Measurements from ENCODE around the gene INHBE. TPM values are rescaled to one million over a fixed set of nuclear protein-coding genes. Genes with fewer than 3 reads are reported as not detected.

The INHBE gene
- total RNA-seq, 1 experiment from 2014 or later = 5.0 TPM

DNA sequence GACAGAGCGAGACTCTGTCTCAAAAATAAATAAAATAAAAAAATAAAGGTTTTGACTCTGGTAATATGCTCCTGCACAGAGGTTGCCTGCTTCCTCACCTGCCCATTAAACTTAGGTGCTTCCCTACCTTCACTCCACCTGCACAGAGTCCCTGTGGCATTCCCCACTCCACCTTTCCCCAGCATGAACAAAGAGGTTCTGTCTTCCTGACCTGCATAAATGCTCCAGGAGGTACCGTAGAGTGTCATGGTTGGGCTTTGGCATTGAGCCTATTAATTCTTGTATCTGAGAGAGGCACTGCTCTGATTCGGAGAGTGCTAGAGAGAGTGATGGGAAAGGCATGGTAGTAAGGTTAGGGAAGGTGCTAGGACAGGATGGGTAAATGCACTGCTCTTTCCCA is 18.3 kb downstream of the INHBE start:
- ATAC-seq = no peak
- no peaks in the 10 kb centered on the region for H3K36me3 Mint-ChIP-seq
- peaks cover 75% of the 10 kb centered on the region for H3K27me3 Mint-ChIP-seq (ENCODE audit: low read depth)
- no peaks in the 10 kb centered on the region for H3K9me3 Mint-ChIP-seq
- peaks cover 30% of the 10 kb centered on the region for H3K4me1 Mint-ChIP-seq
- no peak overlapping the region for H3K4me3 Mint-ChIP-seq
- ChIA-PET POLR2A (no interaction called here), CTCF (interaction anchor here (2.7 to 5.0 kb wide), 3 partner anchors 10 to 230 kb away, joined by 13 to 88 read pairs (median 25); partner anchors contain the start of gene GLI1)
- TF ChIP-seq ZNF396 (CRISPR knock-in tag; IDR thresholded peaks at IDR 0.05; ENCODE audit: borderline replicate concordance) (no peak), ZNF671 (CRISPR knock-in tag; IDR thresholded peaks at IDR 0.05) (no peak)
- TF ChIP-seq, protein P1, sequence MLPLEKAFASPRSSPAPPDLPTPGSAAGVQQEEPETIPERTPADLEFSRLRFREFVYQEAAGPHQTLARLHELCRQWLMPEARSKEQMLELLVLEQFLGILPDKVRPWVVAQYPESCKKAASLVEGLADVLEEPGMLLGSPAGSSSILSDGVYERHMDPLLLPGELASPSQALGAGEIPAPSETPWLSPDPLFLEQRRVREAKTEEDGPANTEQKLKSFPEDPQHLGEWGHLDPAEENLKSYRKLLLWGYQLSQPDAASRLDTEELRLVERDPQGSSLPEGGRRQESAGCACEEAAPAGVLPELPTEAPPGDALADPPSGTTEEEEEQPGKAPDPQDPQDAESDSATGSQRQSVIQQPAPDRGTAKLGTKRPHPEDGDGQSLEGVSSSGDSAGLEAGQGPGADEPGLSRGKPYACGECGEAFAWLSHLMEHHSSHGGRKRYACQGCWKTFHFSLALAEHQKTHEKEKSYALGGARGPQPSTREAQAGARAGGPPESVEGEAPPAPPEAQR (CRISPR knock-in tag; IDR thresholded peaks at IDR 0.05) = no peak
- no peak for DNase-seq (ENCODE audit: low spot score)
- no peak overlapping the region for H3K27ac Mint-ChIP-seq

DNA sequence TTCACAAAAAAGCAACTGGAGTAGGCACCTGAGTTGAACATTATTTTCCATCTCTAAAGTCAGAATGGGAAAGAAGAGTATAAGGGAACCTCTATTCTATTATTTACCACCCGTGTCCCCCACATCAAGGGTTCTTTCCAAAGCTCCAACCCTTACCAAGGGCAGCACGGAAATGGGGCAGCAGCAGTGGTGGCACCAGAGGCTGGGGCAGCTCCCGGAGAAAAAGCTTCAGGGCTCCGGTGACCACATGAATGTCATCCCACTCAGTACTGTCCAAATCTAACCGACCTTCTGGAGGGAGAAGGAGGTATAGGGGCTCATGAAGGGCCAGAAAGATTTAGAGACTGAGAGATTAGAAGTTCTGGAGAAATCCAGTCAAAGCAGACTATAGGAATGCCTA is 18.8 kb downstream of the INHBE start:
- H3K4me3 Mint-ChIP-seq = no peak overlapping the region
- no peak for ATAC-seq
- no peaks in the 10 kb centered on the region for H3K9me3 Mint-ChIP-seq
- no peak for DNase-seq (ENCODE audit: low spot score)
- POLR2A ChIA-PET = no interaction called here
- H3K27me3 Mint-ChIP-seq (ENCODE audit: low read depth) = peaks cover 80% of the 10 kb centered on the region
- no peak for TF ChIP-seq JAZF1 (CRISPR knock-in tag; IDR thresholded peaks at IDR 0.05)
- H3K4me1 Mint-ChIP-seq = peaks cover 31% of the 10 kb centered on the region
- no peaks in the 10 kb centered on the region for H3K36me3 Mint-ChIP-seq
- CTCF ChIA-PET = interaction anchor here (2.1 to 5.0 kb wide), 5 partner anchors 11 to 231 kb away, joined by 7 to 88 read pairs (median 20); partner anchors contain the start of genes GLI1 and INHBE
- H3K27ac Mint-ChIP-seq = no peak overlapping the region

DNA sequence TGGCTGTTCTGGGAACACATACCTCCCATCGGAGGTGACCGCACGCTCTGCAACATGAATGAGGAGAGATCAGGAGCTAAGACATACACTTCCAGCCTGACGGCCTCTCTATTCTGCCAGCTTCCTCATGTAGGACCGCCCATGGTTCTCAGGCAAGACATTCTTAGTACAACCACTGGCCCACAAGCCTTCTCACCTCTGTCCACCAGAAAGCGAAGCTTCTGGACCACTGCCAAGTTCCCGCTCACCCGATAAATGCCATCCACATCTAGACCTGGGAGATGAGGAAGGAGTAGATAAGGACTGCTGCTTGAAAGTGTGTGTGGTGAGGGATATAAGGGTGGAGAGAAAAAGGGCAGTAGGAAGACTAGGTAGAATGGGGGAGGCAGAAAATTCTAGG is 19.3 kb downstream of the INHBE start:
- DNase-seq (ENCODE audit: low spot score) (no peak), ATAC-seq (no peak)
- no peaks in the 10 kb centered on the region for H3K36me3 Mint-ChIP-seq
- peaks cover 85% of the 10 kb centered on the region for H3K27me3 Mint-ChIP-seq (ENCODE audit: low read depth)
- H3K4me1 Mint-ChIP-seq = peaks cover 31% of the 10 kb centered on the region
- CTCF ChIA-PET = interaction anchor here (0.6 to 5.0 kb wide), 13 partner anchors 9 to 387 kb away, joined by 3 to 88 read pairs (median 7); partner anchors contain the start of genes GLI1 and INHBE
- POLR2A ChIA-PET = interaction anchor here (0.5 to 1.7 kb wide), 5 partner anchors 14 to 722 kb away, joined by 3 to 6 read pairs (median 3); no protein-coding TSS in a partner anchor
- no peak overlapping the region for H3K27ac Mint-ChIP-seq
- no peaks in the 10 kb centered on the region for H3K9me3 Mint-ChIP-seq
- TF ChIP-seq ZNF263 (CRISPR knock-in tag; IDR thresholded peaks at IDR 0.05; ENCODE audit: low read depth) (no peak), SP1 (CRISPR knock-in tag; conservative IDR thresholded peaks at IDR 0.05) (no peak), CREB1 (CRISPR knock-in tag; IDR thresholded peaks at IDR 0.05) (no peak), NR1H2 (CRISPR knock-in tag; IDR thresholded peaks at IDR 0.05) (no peak), JUN (CRISPR knock-in tag; IDR thresholded peaks at IDR 0.05) (no peak), NR2C2 (CRISPR knock-in tag; IDR thresholded peaks at IDR 0.05) (no peak), ETV6 (CRISPR knock-in tag; IDR thresholded peaks at IDR 0.05) (no peak), TEAD1 (CRISPR knock-in tag; IDR thresholded peaks at IDR 0.05) (no peak), GABPB1 (CRISPR knock-in tag; IDR thresholded peaks at IDR 0.05) (no peak), ZNF416 (CRISPR knock-in tag; IDR thresholded peaks at IDR 0.05) (no peak), MXD4 (CRISPR knock-in tag; IDR thresholded peaks at IDR 0.05; ENCODE audit: borderline replicate concordance) (no peak), NFATC4 (CRISPR knock-in tag; IDR thresholded peaks at IDR 0.05) (no peak)
- TF ChIP-seq, protein P2, sequence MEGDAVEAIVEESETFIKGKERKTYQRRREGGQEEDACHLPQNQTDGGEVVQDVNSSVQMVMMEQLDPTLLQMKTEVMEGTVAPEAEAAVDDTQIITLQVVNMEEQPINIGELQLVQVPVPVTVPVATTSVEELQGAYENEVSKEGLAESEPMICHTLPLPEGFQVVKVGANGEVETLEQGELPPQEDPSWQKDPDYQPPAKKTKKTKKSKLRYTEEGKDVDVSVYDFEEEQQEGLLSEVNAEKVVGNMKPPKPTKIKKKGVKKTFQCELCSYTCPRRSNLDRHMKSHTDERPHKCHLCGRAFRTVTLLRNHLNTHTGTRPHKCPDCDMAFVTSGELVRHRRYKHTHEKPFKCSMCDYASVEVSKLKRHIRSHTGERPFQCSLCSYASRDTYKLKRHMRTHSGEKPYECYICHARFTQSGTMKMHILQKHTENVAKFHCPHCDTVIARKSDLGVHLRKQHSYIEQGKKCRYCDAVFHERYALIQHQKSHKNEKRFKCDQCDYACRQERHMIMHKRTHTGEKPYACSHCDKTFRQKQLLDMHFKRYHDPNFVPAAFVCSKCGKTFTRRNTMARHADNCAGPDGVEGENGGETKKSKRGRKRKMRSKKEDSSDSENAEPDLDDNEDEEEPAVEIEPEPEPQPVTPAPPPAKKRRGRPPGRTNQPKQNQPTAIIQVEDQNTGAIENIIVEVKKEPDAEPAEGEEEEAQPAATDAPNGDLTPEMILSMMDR (IDR thresholded peaks at IDR 0.05) = no peak
- TF ChIP-seq, protein P3, sequence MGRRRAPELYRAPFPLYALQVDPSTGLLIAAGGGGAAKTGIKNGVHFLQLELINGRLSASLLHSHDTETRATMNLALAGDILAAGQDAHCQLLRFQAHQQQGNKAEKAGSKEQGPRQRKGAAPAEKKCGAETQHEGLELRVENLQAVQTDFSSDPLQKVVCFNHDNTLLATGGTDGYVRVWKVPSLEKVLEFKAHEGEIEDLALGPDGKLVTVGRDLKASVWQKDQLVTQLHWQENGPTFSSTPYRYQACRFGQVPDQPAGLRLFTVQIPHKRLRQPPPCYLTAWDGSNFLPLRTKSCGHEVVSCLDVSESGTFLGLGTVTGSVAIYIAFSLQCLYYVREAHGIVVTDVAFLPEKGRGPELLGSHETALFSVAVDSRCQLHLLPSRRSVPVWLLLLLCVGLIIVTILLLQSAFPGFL (CRISPR knock-in tag; IDR thresholded peaks at IDR 0.05; ENCODE audit: borderline replicate concordance) = no peak
- TF ChIP-seq, protein P4, sequence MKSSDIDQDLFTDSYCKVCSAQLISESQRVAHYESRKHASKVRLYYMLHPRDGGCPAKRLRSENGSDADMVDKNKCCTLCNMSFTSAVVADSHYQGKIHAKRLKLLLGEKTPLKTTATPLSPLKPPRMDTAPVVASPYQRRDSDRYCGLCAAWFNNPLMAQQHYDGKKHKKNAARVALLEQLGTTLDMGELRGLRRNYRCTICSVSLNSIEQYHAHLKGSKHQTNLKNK (CRISPR knock-in tag; IDR thresholded peaks at IDR 0.05) = no peak
- peak overlapping the region; percentile 77 for H3K4me3 Mint-ChIP-seq
